Measurements from ENCODE around the gene FAM131A. TPM values are rescaled to one million over a fixed set of nuclear protein-coding genes. Genes with fewer than 3 reads are reported as not detected.

The FAM131A gene
- total and polyA plus RNA-seq, 7 experiments from 2014 or later: 2.2 to 13.4 (median 8.2) TPM

DNA sequence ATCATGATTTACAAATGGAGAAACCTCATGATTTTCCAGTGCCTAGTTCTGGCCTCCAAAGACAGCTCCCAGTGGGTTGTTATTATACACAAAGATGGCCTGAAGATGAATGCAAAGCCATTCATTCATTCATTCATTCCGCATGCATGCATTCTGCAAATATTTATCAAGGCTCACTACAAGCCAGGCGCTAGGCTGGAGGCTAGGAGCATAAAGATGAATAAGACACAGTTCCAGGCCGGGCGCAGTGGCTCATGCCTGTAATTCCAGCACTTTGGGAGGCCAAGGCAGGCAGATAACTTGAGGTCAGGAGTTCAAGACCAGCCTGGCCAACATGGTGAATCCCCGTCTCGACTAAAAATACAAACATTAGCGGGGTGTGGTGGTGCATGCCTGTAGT lies 40.8 kb upstream of the FAM131A start:
- CTCF ChIA-PET: interaction anchor here (0.7 to 0.8 kb wide), 2 partner anchors 78 to 435 kb away, joined by 3 read pairs; no protein-coding TSS in a partner anchor
- H3K4me1 Mint-ChIP-seq: peaks cover 15 to 29% (median 22%) of the 10 kb centered on the region in 7 donors
- H3K27ac Mint-ChIP-seq: peak overlapping the region in 3 of 9 donors; percentile 25 to 76 (median 62)

GRCh38 chr3:184298759-184299487 lies 38.5 kb upstream of the FAM131A start, which contains the start of gene PSMD2:
TSS of gene PSMD2 (plus strand) at chr3:184299241. CDS start at chr3:184299267, 26 bp downstream.
- peak within 1 kb of the TSS; percentile 74 for H3K4me3 ChIP-seq (ENCODE audit: low read length)
- intact Hi-C loops (cut with micrococcal nuclease): loop anchor here (1.0 to 5.0 kb wide), 21 partner anchors 15 to 1288 kb away; partner anchors contain the start of genes AP2M1 (in 2 of the 2), CAMK2N2 (in 2 of the 2), EEF1AKMT4 (in 2 of the 2) and EIF2B5 (in 2 of the 2)
- H3K9me3 Mint-ChIP-seq: no peaks in the 10 kb centered on the region
- no peaks in the 10 kb centered on the region for H3K9me3 ChIP-seq (ENCODE audit: control insufficient read depth in 2 of 3, low read length in 3 of 3)
- peaks cover 22 to 27% (median 27%) of the 10 kb centered on the region in 3 experiments for H3K36me3 ChIP-seq (ENCODE audit: control insufficient read depth in 2 of 3, insufficient read depth in 3 of 3, low read length in 3 of 3)
- peaks cover 15 to 37% (median 25%) of the 10 kb centered on the region in 7 donors for H3K4me1 Mint-ChIP-seq
- DNase-seq: peak; percentile 93 to 97 (median 96)
- H3K4me1 ChIP-seq (ENCODE audit: control insufficient read depth in 2 of 2, insufficient read depth in 2 of 2, low read length in 2 of 2): peaks cover 12 to 15% of the 10 kb centered on the region in 2 donors
- H3K27me3 Mint-ChIP-seq: peaks cover 0 to 8% (median 0%) of the 10 kb centered on the region in 5 donors
- POLR2A ChIA-PET: interaction anchor here (0.6 to 0.8 kb wide), 3 partner anchors 35 to 404 kb away, joined by 3 to 4 read pairs (median 3); partner anchors contain the start of gene EIF2B5
- CTCF ChIA-PET: interaction anchor here (0.7 kb wide), 1 partner anchor 42 kb away, joined by 3 read pairs; no protein-coding TSS in a partner anchor
- H3K27me3 ChIP-seq (ENCODE audit: control insufficient read depth in 2 of 2, insufficient read depth in 2 of 2, low read length in 2 of 2): no peaks in the 10 kb centered on the region
- H3K36me3 Mint-ChIP-seq: peaks cover under 1 to 30% (median 17%) of the 10 kb centered on the region in 5 donors
- ATAC-seq: peak; percentile 98
- peak within 1 kb of the TSS; percentile 80 for H3K27ac ChIP-seq (ENCODE audit: low read depth, low read length)
- peak within 1 kb of the TSS; percentile 85 to 97 (median 92) for H3K27ac Mint-ChIP-seq
- peak within 1 kb of the TSS; percentile 89 to 97 (median 94) for H3K4me3 Mint-ChIP-seq

More for the DNA sequence above, 40.8 kb upstream of the FAM131A start:
- Histone ChIP-seq H3K27me3 (ENCODE audit: control insufficient read depth in 2 of 2, insufficient read depth in 2 of 2, low read length in 2 of 2) (no peaks in the 10 kb centered on the region), H3K4me3 (ENCODE audit: low read length) (no peak overlapping the region), H3K4me1 (ENCODE audit: control insufficient read depth in 2 of 2, insufficient read depth in 2 of 2, low read length in 2 of 2) (peaks cover 12 to 15% of the 10 kb centered on the region in 2 donors), H3K9me3 (ENCODE audit: control insufficient read depth in 2 of 3, low read length in 3 of 3) (no peaks in the 10 kb centered on the region), H3K27ac (ENCODE audit: low read depth, low read length) (no peak overlapping the region), H3K36me3 (ENCODE audit: control insufficient read depth in 2 of 3, insufficient read depth in 3 of 3, low read length in 3 of 3) (peaks cover under 1 to 7% (median 5%) of the 10 kb centered on the region in 3 experiments)
- DNase-seq (no peak), ATAC-seq (no peak)
- POLR2A ChIA-PET: no interaction called here
- H3K4me3 Mint-ChIP-seq: peak overlapping the region in 3 of 10 donors; percentile 51 to 52 (median 51)
- no peaks in the 10 kb centered on the region for H3K9me3 Mint-ChIP-seq
- H3K27me3 Mint-ChIP-seq: peaks cover 0 to 8% (median 0%) of the 10 kb centered on the region in 5 donors
- intact Hi-C loops (cut with micrococcal nuclease): loop anchor here in 1 of 2 donors (5.0 kb wide), 1 partner anchor 1291 kb away; the partner anchor contains the start of gene SENP2
- peaks cover 0 to 12% (median 4%) of the 10 kb centered on the region in 5 donors for H3K36me3 Mint-ChIP-seq

GRCh38 chr3:184299488-184300377 lies 37.7 kb upstream of the FAM131A start:
- H3K36me3 Mint-ChIP-seq: peaks cover 4 to 35% (median 21%) of the 10 kb centered on the region in 5 donors
- Histone ChIP-seq H3K27ac (ENCODE audit: low read depth, low read length) (peak overlapping the region; percentile 80), H3K36me3 (ENCODE audit: control insufficient read depth in 2 of 3, insufficient read depth in 3 of 3, low read length in 3 of 3) (peaks cover 29 to 35% (median 35%) of the 10 kb centered on the region in 3 experiments), H3K4me1 (ENCODE audit: control insufficient read depth in 2 of 2, insufficient read depth in 2 of 2, low read length in 2 of 2) (peaks cover 12 to 15% of the 10 kb centered on the region in 2 donors), H3K4me3 (ENCODE audit: low read length) (peak overlapping the region; percentile 63), H3K27me3 (ENCODE audit: control insufficient read depth in 2 of 2, insufficient read depth in 2 of 2, low read length in 2 of 2) (no peaks in the 10 kb centered on the region), H3K9me3 (ENCODE audit: control insufficient read depth in 2 of 3, low read length in 3 of 3) (no peaks in the 10 kb centered on the region)
- ChIA-PET POLR2A (interaction anchor here (0.6 to 2.8 kb wide), 6 partner anchors 12 to 405 kb away, joined by 3 to 7 read pairs (median 3); partner anchors contain the start of genes EEF1AKMT4 and EIF2B5), CTCF (interaction anchor here (0.7 kb wide), 1 partner anchor 41 kb away, joined by 3 read pairs; no protein-coding TSS in a partner anchor)
- H3K27me3 Mint-ChIP-seq: peaks cover 0 to 7% (median 0%) of the 10 kb centered on the region in 5 donors
- peaks cover 15 to 37% (median 28%) of the 10 kb centered on the region in 7 donors for H3K4me1 Mint-ChIP-seq
- H3K4me3 Mint-ChIP-seq: peak overlapping the region; percentile 89 to 97 (median 94)
- intact Hi-C loops (cut with micrococcal nuclease): loop anchor here (1.0 to 5.0 kb wide), 20 partner anchors 15 to 1288 kb away; partner anchors contain the start of genes AP2M1 (in 2 of the 2), EEF1AKMT4 (in 2 of the 2), EIF2B5 (in 2 of the 2) and EIF4G1 (in 2 of the 2)
- H3K9me3 Mint-ChIP-seq: no peaks in the 10 kb centered on the region
- H3K27ac Mint-ChIP-seq: peak overlapping the region; percentile 78 to 93 (median 89)
- ATAC-seq (no peak), DNase-seq (no peak)

DNA sequence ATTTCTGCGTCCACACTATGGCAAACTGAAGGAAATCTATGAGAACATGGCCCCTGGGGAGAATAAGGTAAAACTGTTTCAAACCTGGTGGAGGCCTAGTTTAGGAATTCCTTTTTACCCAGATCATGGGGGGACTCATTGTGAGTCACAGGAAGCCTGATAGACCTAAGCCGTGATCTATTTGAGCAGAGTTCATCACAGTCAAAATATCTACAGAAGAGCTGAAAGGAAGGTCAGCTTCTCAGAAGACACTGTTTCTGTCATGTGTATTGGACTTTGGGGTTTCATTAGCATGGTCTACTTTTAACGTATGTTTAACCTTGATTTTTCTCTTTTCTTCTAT lies 37.1 kb upstream of the FAM131A start:
- peaks cover 12 to 15% of the 10 kb centered on the region in 2 donors for H3K4me1 ChIP-seq (ENCODE audit: control insufficient read depth in 2 of 2, insufficient read depth in 2 of 2, low read length in 2 of 2)
- ChIA-PET CTCF (interaction anchor here (1.0 kb wide), 1 partner anchor 291 kb away, joined by 3 read pairs; no protein-coding TSS in a partner anchor), POLR2A (interaction anchor here (0.6 to 2.8 kb wide), 3 partner anchors 9 to 51 kb away, joined by 3 to 7 read pairs (median 4); partner anchors contain the start of gene EEF1AKMT4)
- H3K36me3 ChIP-seq (ENCODE audit: control insufficient read depth in 2 of 3, insufficient read depth in 3 of 3, low read length in 3 of 3): peaks cover 32 to 41% (median 39%) of the 10 kb centered on the region in 3 experiments
- H3K4me1 Mint-ChIP-seq: peaks cover 15 to 37% (median 28%) of the 10 kb centered on the region in 7 donors
- DNase-seq (no peak), ATAC-seq (no peak)
- no peaks in the 10 kb centered on the region for H3K9me3 Mint-ChIP-seq
- H3K27me3 Mint-ChIP-seq: peaks cover 0 to 4% (median 0%) of the 10 kb centered on the region in 5 donors
- no peak overlapping the region for H3K27ac ChIP-seq (ENCODE audit: low read depth, low read length)
- peaks cover 4 to 37% (median 21%) of the 10 kb centered on the region in 5 donors for H3K36me3 Mint-ChIP-seq
- no peaks in the 10 kb centered on the region for H3K9me3 ChIP-seq (ENCODE audit: control insufficient read depth in 2 of 3, low read length in 3 of 3)
- intact Hi-C loops (cut with micrococcal nuclease): no loop called here
- H3K4me3 Mint-ChIP-seq: peak overlapping the region; percentile 89 to 97 (median 94)
- no peaks in the 10 kb centered on the region for H3K27me3 ChIP-seq (ENCODE audit: control insufficient read depth in 2 of 2, insufficient read depth in 2 of 2, low read length in 2 of 2)
- H3K27ac Mint-ChIP-seq: peak overlapping the region in 6 of 9 donors; percentile 60 to 92 (median 90)
- H3K4me3 ChIP-seq (ENCODE audit: low read length): peak overlapping the region; percentile 63

DNA sequence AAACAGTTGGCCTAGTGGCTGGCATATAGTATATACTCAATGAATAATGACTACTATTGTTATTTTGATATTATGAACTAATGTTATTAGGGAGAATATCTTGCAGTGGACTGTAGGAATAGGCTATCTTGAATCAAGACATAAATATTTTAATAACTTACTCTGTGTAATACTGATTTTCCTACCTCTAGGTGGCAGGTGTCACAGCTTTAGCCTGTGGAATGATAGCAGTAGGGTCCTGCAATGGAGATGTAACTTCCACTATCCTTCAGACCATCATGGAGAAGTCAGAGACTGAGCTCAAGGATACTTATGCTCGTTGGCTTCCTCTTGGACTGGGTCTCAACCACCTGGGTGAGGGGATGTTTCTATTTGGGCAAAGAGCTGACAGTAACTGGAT lies 31.8 kb upstream of the FAM131A start:
- Mint-ChIP-seq H3K4me1 (peaks cover 2 to 17% (median 12%) of the 10 kb centered on the region in 7 donors), H3K9me3 (no peaks in the 10 kb centered on the region), H3K4me3 (no peak overlapping the region), H3K27me3 (no peaks in the 10 kb centered on the region), H3K36me3 (peaks cover 24 to 58% (median 44%) of the 10 kb centered on the region in 5 donors), H3K27ac (peak overlapping the region in 1 of 9 donors; percentile 48)
- H3K9me3 ChIP-seq (ENCODE audit: control insufficient read depth in 2 of 3, low read length in 3 of 3): no peaks in the 10 kb centered on the region
- DNase-seq: no peak
- peak; percentile 47 for ATAC-seq
- H3K36me3 ChIP-seq (ENCODE audit: control insufficient read depth in 2 of 3, insufficient read depth in 3 of 3, low read length in 3 of 3): peaks cover 47 to 77% (median 51%) of the 10 kb centered on the region in 3 experiments
- peaks cover 0 to 3% of the 10 kb centered on the region in 2 donors for H3K4me1 ChIP-seq (ENCODE audit: control insufficient read depth in 2 of 2, insufficient read depth in 2 of 2, low read length in 2 of 2)
- H3K27ac ChIP-seq (ENCODE audit: low read depth, low read length): no peak overlapping the region
- intact Hi-C loops (cut with micrococcal nuclease): no loop called here
- ChIA-PET POLR2A (no interaction called here), CTCF (interaction anchor here (0.7 kb wide), 1 partner anchor 195 kb away, joined by 5 read pairs; no protein-coding TSS in a partner anchor)
- H3K4me3 ChIP-seq (ENCODE audit: low read length): no peak overlapping the region
- no peaks in the 10 kb centered on the region for H3K27me3 ChIP-seq (ENCODE audit: control insufficient read depth in 2 of 2, insufficient read depth in 2 of 2, low read length in 2 of 2)

All from naive thymus-derived CD4-positive, alpha-beta T cell (primary cell).